Stomach (tissue), 9 donors: ENCODE data around the gene CACNA1E. TPM values are rescaled to one million over a fixed set of nuclear protein-coding genes. Genes with fewer than 3 reads are reported as not detected.

ENCODE experiments used
- DNase-seq, 2 donors: peaks; one replicate each; pipeline versions ENCODE4 v3.0.0 to v3.0.0-alpha.2; 2013 to 2019
- H3K27ac ChIP-seq, 5 donors: fragments of 200-600 bp in 4 of 5; sonication (generic) in 4 of 5; one replicate each; pipeline ENCODE4 v1.5.1; 2013 to 2019; ENCODE audit warnings: mild to moderate bottlenecking in 1 of 5, moderate library complexity in 1 of 5
- H3K27me3 ChIP-seq, 3 donors: fragments of 200-600 bp; sonication (generic); one replicate each; pipeline ENCODE4 v1.5.1; 2017 to 2019; ENCODE audit warnings: mixed run types in 1 of 3
- H3K36me3 ChIP-seq, 4 donors: fragments of 200-600 bp; sonication (generic); 1 replicate in 3 of 4; 2 replicates in 1 of 4; pipeline ENCODE4 v1.5.1; 2016 to 2019
- H3K4me1 ChIP-seq, 4 donors: fragments of 200-600 bp; sonication (generic); one replicate each; pipeline ENCODE4 v1.5.1; 2016 to 2019
- H3K4me3 ChIP-seq, 4 donors: fragments of 200-600 bp; sonication (generic) in 3 of 4; one replicate each; pipeline ENCODE4 v1.5.1; 2016 to 2019; ENCODE audit warnings: mild to moderate bottlenecking in 1 of 4
- H3K9me3 ChIP-seq, 4 donors: fragments of 200-600 bp; sonication (generic); one replicate each; pipeline ENCODE4 v1.5.1; 2016 to 2019
- EP300 ChIP-seq: sonication (generic); formaldehyde crosslinking; IDR thresholded peaks from one replicate; pipeline ENCODE4 v1.6.1; 2017; ENCODE audit warnings: antibody characterized with exemption
- POLR2A ChIP-seq, 4 donors: fragments of 450-650 bp; IDR thresholded peaks; one replicate each; pipeline ENCODE4 v1.6.1; 2016; ENCODE audit warnings: antibody characterized with exemption in 4 of 4, control low read depth in 2 of 4, mild to moderate bottlenecking in 1 of 4, moderate library complexity in 1 of 4
- POLR2AphosphoS5 ChIP-seq, 3 donors: sonication (generic); formaldehyde crosslinking; IDR thresholded peaks; one replicate each; pipeline ENCODE4 v1.6.1; 2016; ENCODE audit warnings: antibody characterized with exemption in 3 of 3
- WGBS, 5 donors: extraction: QIAGEN DNeasy Blood & Tissue Kit in 3 of 5; methylation state at CpG; one replicate each; pipeline versions ENCODE4 v1.1.5 to v1.1.7; 2013 to 2018; 5-methylcytosine and 5-hydroxymethylcytosine counted together
- intact Hi-C: fragments of 100-400 bp; cut with DNase I; formaldehyde crosslinking; loops from one replicate; pipeline ENCODE4 v1.15.1; 2023; ENCODE audit warnings: low total_unique reads
- polyA plus RNA-seq, 3 donors: library from polyadenylated mRNA; stranded (reverse); fragments of 200-250 nt; gene quantifications; one replicate each; pipeline ENCODE4 v1.2.3, GENCODE V29; 2013
- total RNA-seq, 5 donors: library from RNA; depleted of rRNA; stranded (reverse); fragments of >200 nt; gene quantifications; one replicate each; pipeline versions ENCODE4 v1.1.0 to v1.2.3, GENCODE V29; 2014 to 2016
- TF ChIP-seq, protein P1 (sequence below), 7 experiments: fragments of 450-650 bp in 4 of 7; fragments of 200-600 bp in 3 of 7; sonication (generic) in 3 of 7; IDR thresholded peaks; one replicate each; pipeline ENCODE4 v1.5.1; 2016 to 2019; ENCODE audit warnings: antibody characterized with exemption in 7 of 7, control low read depth in 2 of 7, mild to moderate bottlenecking in 1 of 7
- donor health status: healthy with polysubstance abuse.
- donor health status: Bipolar disorder and iron deficiency.
- donor health status: healthy.

CACNA1E gene
- total and polyA plus RNA-seq, 8 donors, result under 0.01 to 1.8 (median 0.01) TPM; not detected in 4

DNA sequence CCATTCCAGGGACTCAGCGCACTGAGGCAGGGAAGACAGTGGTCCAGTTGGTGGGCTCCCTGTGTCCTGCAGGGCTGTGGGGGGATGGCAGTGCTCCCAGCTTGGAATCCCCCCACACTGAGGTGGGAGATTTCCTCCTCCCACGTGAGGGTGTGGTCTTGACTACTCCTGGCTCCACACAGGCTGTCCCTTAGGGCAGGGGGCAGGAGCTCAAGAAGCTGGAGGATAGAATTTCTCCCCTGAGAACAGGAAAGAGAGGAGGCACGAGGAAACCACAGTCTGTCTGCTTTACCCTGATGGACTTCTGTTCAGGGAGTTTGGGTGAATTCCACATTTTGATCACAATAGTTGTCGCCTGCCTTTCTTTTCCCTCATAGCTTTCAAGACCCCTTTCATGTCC, 62.1 kb downstream of the CACNA1E start:
- WGBS, 5 donors, result 34 to 54% (median 42%) methylated on average over 3 to 4 of the region's 4 CpGs
- no peak for TF ChIP-seq POLR2AphosphoS5 (IDR thresholded peaks at IDR 0.05)
- TF ChIP-seq, protein P1, sequence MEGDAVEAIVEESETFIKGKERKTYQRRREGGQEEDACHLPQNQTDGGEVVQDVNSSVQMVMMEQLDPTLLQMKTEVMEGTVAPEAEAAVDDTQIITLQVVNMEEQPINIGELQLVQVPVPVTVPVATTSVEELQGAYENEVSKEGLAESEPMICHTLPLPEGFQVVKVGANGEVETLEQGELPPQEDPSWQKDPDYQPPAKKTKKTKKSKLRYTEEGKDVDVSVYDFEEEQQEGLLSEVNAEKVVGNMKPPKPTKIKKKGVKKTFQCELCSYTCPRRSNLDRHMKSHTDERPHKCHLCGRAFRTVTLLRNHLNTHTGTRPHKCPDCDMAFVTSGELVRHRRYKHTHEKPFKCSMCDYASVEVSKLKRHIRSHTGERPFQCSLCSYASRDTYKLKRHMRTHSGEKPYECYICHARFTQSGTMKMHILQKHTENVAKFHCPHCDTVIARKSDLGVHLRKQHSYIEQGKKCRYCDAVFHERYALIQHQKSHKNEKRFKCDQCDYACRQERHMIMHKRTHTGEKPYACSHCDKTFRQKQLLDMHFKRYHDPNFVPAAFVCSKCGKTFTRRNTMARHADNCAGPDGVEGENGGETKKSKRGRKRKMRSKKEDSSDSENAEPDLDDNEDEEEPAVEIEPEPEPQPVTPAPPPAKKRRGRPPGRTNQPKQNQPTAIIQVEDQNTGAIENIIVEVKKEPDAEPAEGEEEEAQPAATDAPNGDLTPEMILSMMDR (IDR thresholded peaks at IDR 0.05), result no peak
- TF ChIP-seq EP300, result no peak
- no peak for TF ChIP-seq POLR2A (IDR thresholded peaks at IDR 0.05)
- peaks cover 0 to 14% (median under 1%) of the 10 kb centered on the region in 4 donors for H3K4me1 ChIP-seq
- no peak overlapping the region for H3K4me3 ChIP-seq
- no peak for DNase-seq
- H3K9me3 ChIP-seq, result no peaks in the 10 kb centered on the region
- H3K27ac ChIP-seq, result no peak overlapping the region
- H3K36me3 ChIP-seq, result no peaks in the 10 kb centered on the region
- H3K27me3 ChIP-seq, result peaks cover 0 to 5% (median 0%) of the 10 kb centered on the region in 3 donors
- intact Hi-C loops, result no loop called here

GRCh38 chr1:181548497-181548896, 65.2 kb downstream of the CACNA1E start:
- DNase-seq, result no peak
- TF ChIP-seq POLR2A (IDR thresholded peaks at IDR 0.05) (no peak), EP300 (no peak), POLR2AphosphoS5 (IDR thresholded peaks at IDR 0.05) (no peak)
- TF ChIP-seq, protein P1 (IDR thresholded peaks at IDR 0.05), result no peak
- Histone ChIP-seq H3K36me3 (no peaks in the 10 kb centered on the region), H3K9me3 (no peaks in the 10 kb centered on the region), H3K27ac (no peak overlapping the region), H3K4me3 (no peak overlapping the region), H3K4me1 (peaks cover 0 to 18% (median 7%) of the 10 kb centered on the region in 4 donors), H3K27me3 (peaks cover 0 to 5% (median 0%) of the 10 kb centered on the region in 3 donors)
- 67 to 92% (median 79%) methylated on average over 2 of the region's 2 CpGs for WGBS, 5 donors
- intact Hi-C loops, result no loop called here

GRCh38 chr1:181551249-181551648, 67.9 kb downstream of the CACNA1E start:
- no peak for TF ChIP-seq EP300
- peak in 2 of 3 donors; percentile 37 to 39 for TF ChIP-seq POLR2AphosphoS5 (IDR thresholded peaks at IDR 0.05)
- TF ChIP-seq, protein P1 (IDR thresholded peaks at IDR 0.05), result no peak
- TF ChIP-seq POLR2A (IDR thresholded peaks at IDR 0.05), result no peak
- Histone ChIP-seq H3K4me1 (peaks cover 0 to 18% (median 6%) of the 10 kb centered on the region in 4 donors), H3K9me3 (no peaks in the 10 kb centered on the region), H3K27me3 (peaks cover 0 to 5% (median 0%) of the 10 kb centered on the region in 3 donors), H3K4me3 (no peak overlapping the region), H3K27ac (peak overlapping the region in 2 of 5 donors; percentile 51 to 54), H3K36me3 (no peaks in the 10 kb centered on the region)
- intact Hi-C loops, result no loop called here
- peak; percentile 27 to 81 for DNase-seq
- 36 to 57% (median 49%) methylated on average over 5 to 6 of the region's 6 CpGs for WGBS, 5 donors

DNA sequence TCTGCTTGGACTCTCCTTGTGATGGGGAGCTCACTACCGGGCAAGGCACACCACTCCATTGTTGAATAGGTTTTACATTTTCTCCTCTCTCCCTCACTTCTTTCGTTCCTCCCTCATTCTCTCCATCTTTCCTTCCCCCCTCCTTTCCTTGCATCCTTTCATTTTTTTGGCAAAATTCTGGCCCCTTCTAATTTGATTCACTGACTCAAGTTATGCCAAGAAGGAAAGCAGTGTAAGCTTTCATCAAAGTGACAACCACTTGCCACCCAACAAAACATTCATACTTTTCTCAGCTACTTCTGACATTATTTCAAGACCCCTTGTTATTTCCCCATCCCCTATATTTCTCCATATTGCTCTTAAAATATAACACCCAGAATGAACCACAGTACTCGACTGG, 68.4 kb downstream of the CACNA1E start:
- DNase-seq, result no peak
- intact Hi-C loops, result no loop called here
- Histone ChIP-seq H3K9me3 (no peaks in the 10 kb centered on the region), H3K27ac (no peak overlapping the region), H3K4me1 (peaks cover 0 to 18% (median 6%) of the 10 kb centered on the region in 4 donors), H3K27me3 (peaks cover 0 to 5% (median 0%) of the 10 kb centered on the region in 3 donors), H3K36me3 (no peaks in the 10 kb centered on the region), H3K4me3 (no peak overlapping the region)
- 64 to 78% (median 68%) methylated on average over 3 of the region's 3 CpGs for WGBS, 5 donors
- TF ChIP-seq POLR2A (IDR thresholded peaks at IDR 0.05) (no peak), POLR2AphosphoS5 (IDR thresholded peaks at IDR 0.05) (no peak), EP300 (no peak)
- TF ChIP-seq, protein P1 (IDR thresholded peaks at IDR 0.05), result no peak
